Lower leg skin (tissue), 4 donors: ENCODE data around the gene SF1. TPM values are rescaled to one million over a fixed set of nuclear protein-coding genes. Genes with fewer than 3 reads are reported as not detected.
A peak's percentile ranks its signal among the peaks of the same experiment; 100 is the strongest.

Experiments
- DNase-seq, 2 donors: peaks; one replicate each; pipeline ENCODE4 v3.0.0-alpha.2; 2019; ENCODE audit warnings: low spot score in 2 of 2
- H3K4me3 ChIP-seq: fragments of 200-600 bp; sonication (generic); 2 replicates; pipeline ENCODE4 v1.5.1; 2017; ENCODE audit warnings: mild to moderate bottlenecking, low read depth; ENCODE audit not compliant: poor library complexity, severe bottlenecking
- CTCF ChIP-seq, 3 donors: fragments of 450-650 bp; IDR thresholded peaks; one replicate each; pipeline ENCODE4 v1.5.1; 2016; ENCODE audit warnings: antibody characterized with exemption in 3 of 3, mild to moderate bottlenecking in 3 of 3, moderate library complexity in 2 of 3
- POLR2A ChIP-seq, 2 donors: fragments of 450-650 bp; IDR thresholded peaks; one replicate each; pipeline ENCODE4 v1.6.1; 2016 to 2017; ENCODE audit warnings: antibody characterized with exemption in 2 of 2, mild to moderate bottlenecking in 1 of 2, moderate library complexity in 1 of 2
- WGBS, 2 donors: methylation state at CpG; one replicate each; pipeline ENCODE4 v1.1.5; 2018; 5-methylcytosine and 5-hydroxymethylcytosine counted together
- intact Hi-C: fragments of 100-400 bp; cut with DNase I; formaldehyde crosslinking; loops from one replicate; pipeline ENCODE4 v1.15.0; 2023; ENCODE audit warnings: low total_unique reads
- total RNA-seq, 4 donors: library from RNA; depleted of rRNA; stranded (reverse); fragments of >200 nt; gene quantifications; one replicate each; pipeline ENCODE4 v1.1.0, GENCODE V29; 2016

The SF1 gene
- total RNA-seq, 4 donors from 2014 or later: 130 to 327 (median 178) TPM

- peak within 1 kb of the TSS; percentile 28 for H3K4me3 ChIP-seq
- 1% methylated on average over 45 to 47 of the region's 57 CpGs for WGBS, 2 donors
- DNase-seq: peak; percentile 49 to 97
- intact Hi-C loops: no loop called here
- TF ChIP-seq CTCF (IDR thresholded peaks at IDR 0.05) (peak in 1 of 3 donors; percentile 20), POLR2A (IDR thresholded peaks at IDR 0.05) (no peak)
These were observed 34.5 kb downstream of the SF1 start, which contains the start of gene RASGRP2 for GRCh38 chr11:64743591-64744543. Gene RASGRP2 (minus strand): TSS chr11:64744142. CDS start chr11:64742866, 1,276 bp downstream.

DNA sequence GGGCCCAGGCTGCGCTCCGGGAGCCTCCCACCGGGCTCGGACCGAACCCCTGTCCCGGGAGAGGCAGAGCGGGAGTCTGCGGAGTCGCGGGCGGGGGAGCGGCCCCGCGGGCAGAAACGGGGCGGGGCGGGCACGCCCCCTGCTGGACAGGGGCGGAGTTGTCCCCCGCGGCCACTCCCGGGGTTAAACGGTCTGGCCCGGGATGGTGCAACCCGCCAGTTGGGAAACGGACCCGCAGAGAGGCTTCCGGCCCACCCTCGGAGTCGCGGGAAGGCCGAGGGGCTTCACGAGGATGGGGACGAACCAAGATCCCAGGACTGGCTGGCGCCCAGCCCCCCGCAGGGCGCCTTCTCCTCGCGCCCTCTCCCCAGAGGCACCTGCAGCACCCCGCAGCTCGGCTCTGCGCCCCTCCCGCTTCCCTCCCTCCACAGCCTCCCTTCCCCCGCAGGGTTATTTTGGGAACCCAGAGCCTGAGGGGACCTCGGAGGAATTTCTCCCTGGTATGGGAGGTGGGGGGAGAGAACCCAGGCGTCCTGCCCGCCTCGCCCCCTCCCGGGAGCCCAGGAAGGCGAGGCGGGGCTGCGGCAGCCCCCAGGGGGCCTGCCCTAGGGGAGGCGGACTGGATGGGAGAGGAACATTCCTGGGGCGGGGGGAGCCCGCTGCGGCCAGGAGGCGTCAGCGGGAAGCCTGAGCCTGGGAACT lies 35.3 kb downstream of the SF1 start:
- intact Hi-C loops: no loop called here
- 0 to 1% methylated on average over 24 to 34 of the region's 58 CpGs for WGBS, 2 donors
- TF ChIP-seq CTCF (IDR thresholded peaks at IDR 0.05): no peak
- TF ChIP-seq POLR2A (IDR thresholded peaks at IDR 0.05): no peak
- peak overlapping the region; percentile 18 for H3K4me3 ChIP-seq
- peak in 1 of 2 donors; percentile 96 for DNase-seq

- no peak for DNase-seq
- H3K4me3 ChIP-seq: peak overlapping the region; percentile 17
- intact Hi-C loops: no loop called here
- 5 to 6% methylated on average over 31 to 45 of the region's 54 CpGs for WGBS, 2 donors
- TF ChIP-seq POLR2A (IDR thresholded peaks at IDR 0.05): no peak
- TF ChIP-seq CTCF (IDR thresholded peaks at IDR 0.05): no peak
These were observed 36.1 kb downstream of the SF1 start for GRCh38 chr11:64742087-64742888.

GRCh38 chr11:64741375-64742086 lies 36.8 kb downstream of the SF1 start:
- DNase-seq: no peak
- no peak for TF ChIP-seq POLR2A (IDR thresholded peaks at IDR 0.05)
- no peak for TF ChIP-seq CTCF (IDR thresholded peaks at IDR 0.05)
- no peak overlapping the region for H3K4me3 ChIP-seq
- intact Hi-C loops: no loop called here
- WGBS, 2 donors: 36 to 40% methylated on average over 16 to 24 of the region's 24 CpGs

DNA sequence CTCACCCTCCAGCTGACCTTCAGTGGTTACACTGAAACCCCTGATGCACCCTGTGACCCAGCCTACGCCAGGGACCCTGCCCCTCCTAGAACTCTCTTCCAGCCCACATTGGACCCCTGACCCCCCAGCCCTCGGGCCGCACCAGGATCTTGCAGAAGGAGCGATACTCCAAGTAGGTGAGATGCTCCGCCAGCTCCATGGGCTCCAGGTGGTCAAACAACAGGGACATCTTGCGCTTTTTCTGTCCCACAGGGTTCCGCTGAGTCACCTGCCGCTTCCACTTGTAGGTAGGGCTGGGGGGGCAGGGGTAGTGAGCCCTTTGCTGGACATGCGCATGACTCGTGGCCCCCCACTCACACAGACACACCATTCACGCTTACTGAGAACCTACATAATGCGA lies 38.5 kb downstream of the SF1 start:
- DNase-seq: no peak
- no peak overlapping the region for H3K4me3 ChIP-seq
- no peak for TF ChIP-seq CTCF (IDR thresholded peaks at IDR 0.05)
- no peak for TF ChIP-seq POLR2A (IDR thresholded peaks at IDR 0.05)
- 91% methylated on average over 12 of the region's 12 CpGs for WGBS, 2 donors
- intact Hi-C loops: no loop called here
